ENCODE measurements around the gene C4A. TPM values are rescaled to one million over a fixed set of nuclear protein-coding genes. Genes with fewer than 3 reads are reported as not detected.

C4A gene
- total RNA-seq, 1 experiment from 2014 or later = 4.3 TPM

GRCh38 chr6:31967926-31968320, 13.9 kb upstream of the C4A start:
- Histone ChIP-seq H3K14ac (ENCODE audit: insufficient read depth, low read length) (no peak overlapping the region), H2BK15ac (ENCODE audit: low read depth, low read length) (no peak overlapping the region), H2AK5ac (ENCODE audit: insufficient read length, low read length) (no peak overlapping the region), H3K27ac (ENCODE audit: insufficient read length, low read depth, low read length) (no peak overlapping the region), H3K4me1 (ENCODE audit: insufficient read depth, low read length) (peaks cover 1% of the 10 kb centered on the region; the same call in 1 of the 2 replicates), H3K23me2 (ENCODE audit: insufficient read length, low read depth, low read length, poor library complexity, severe bottlenecking) (peaks cover 4% of the 10 kb centered on the region), H3T11ph (ENCODE audit: low read length) (no peak overlapping the region), H4K8ac (replicated peaks; ENCODE audit: insufficient read length, low read depth, low read length) (no peak overlapping the region), H3K56ac (ENCODE audit: insufficient read length, low read depth, low read length) (no peak overlapping the region), H4K20me1 (ENCODE audit: control insufficient read depth, insufficient read depth, insufficient read length) (no peaks in the 10 kb centered on the region), H3K23ac (ENCODE audit: insufficient read length, low read depth, low read length) (no peak overlapping the region), H3K9me3 (ENCODE audit: control insufficient read depth, low read depth, low read length) (no peaks in the 10 kb centered on the region), H2BK5ac (ENCODE audit: insufficient read length, low read length) (no peak overlapping the region), H4K91ac (ENCODE audit: insufficient read length, low read depth, low read length) (no peak overlapping the region), H3K4me2 (ENCODE audit: insufficient read depth, insufficient read length, low read length) (no peak overlapping the region), H3K9ac (ENCODE audit: extremely low read depth, insufficient read length, low read length) (no peak overlapping the region), H2BK12ac (ENCODE audit: insufficient read length, low read depth, low read length) (no peak overlapping the region), H3K79me1 (ENCODE audit: insufficient read depth, low read depth, low read length, poor library complexity, severe bottlenecking) (no peaks in the 10 kb centered on the region), H3K79me2 (ENCODE audit: insufficient read depth, low read length) (no peaks in the 10 kb centered on the region; the same call in 1 of the 2 replicates), H3K4ac (ENCODE audit: low read depth, low read length) (no peak overlapping the region), H3K27me3 (ENCODE audit: insufficient read depth, low read length) (no peaks in the 10 kb centered on the region), H2AFZ (ENCODE audit: low read length) (no peak overlapping the region), H3K18ac (ENCODE audit: insufficient read length, low read depth, low read length) (no peak overlapping the region), H2BK20ac (ENCODE audit: low read depth, low read length, poor library complexity, severe bottlenecking) (no peak overlapping the region), H2BK120ac (ENCODE audit: low read depth, low read length, poor library complexity, severe bottlenecking) (no peak overlapping the region), H4K5ac (ENCODE audit: insufficient read length, low read depth, low read length) (no peak overlapping the region)
- H3K36me3 Mint-ChIP-seq (ENCODE audit: insufficient read depth in 1 of 3, low read depth in 3 of 3) = peaks cover 34 to 76% (median 69%) of the 10 kb centered on the region in 3 experiments; a peak in 6 of 7 replicates
- TF ChIP-seq, protein P1, sequence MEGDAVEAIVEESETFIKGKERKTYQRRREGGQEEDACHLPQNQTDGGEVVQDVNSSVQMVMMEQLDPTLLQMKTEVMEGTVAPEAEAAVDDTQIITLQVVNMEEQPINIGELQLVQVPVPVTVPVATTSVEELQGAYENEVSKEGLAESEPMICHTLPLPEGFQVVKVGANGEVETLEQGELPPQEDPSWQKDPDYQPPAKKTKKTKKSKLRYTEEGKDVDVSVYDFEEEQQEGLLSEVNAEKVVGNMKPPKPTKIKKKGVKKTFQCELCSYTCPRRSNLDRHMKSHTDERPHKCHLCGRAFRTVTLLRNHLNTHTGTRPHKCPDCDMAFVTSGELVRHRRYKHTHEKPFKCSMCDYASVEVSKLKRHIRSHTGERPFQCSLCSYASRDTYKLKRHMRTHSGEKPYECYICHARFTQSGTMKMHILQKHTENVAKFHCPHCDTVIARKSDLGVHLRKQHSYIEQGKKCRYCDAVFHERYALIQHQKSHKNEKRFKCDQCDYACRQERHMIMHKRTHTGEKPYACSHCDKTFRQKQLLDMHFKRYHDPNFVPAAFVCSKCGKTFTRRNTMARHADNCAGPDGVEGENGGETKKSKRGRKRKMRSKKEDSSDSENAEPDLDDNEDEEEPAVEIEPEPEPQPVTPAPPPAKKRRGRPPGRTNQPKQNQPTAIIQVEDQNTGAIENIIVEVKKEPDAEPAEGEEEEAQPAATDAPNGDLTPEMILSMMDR (conservative IDR thresholded peaks at IDR 0.05) = no peak
- no peak overlapping the region for H3K4me3 Mint-ChIP-seq
- DNase-seq = no peak
- no peaks in the 10 kb centered on the region; the same call in 1 of the 2 replicates for H3K27me3 Mint-ChIP-seq (ENCODE audit: low read depth)
- no CpG with 5 or more reads among the region's 3 CpGs for WGBS (ENCODE audit: extremely low coverage, insufficient read length, low lambda C conversion rate)
- no peaks in the 10 kb centered on the region for H3K9me3 Mint-ChIP-seq
- H3K27ac Mint-ChIP-seq = no peak overlapping the region
- peaks cover 3 to 8% of the 10 kb centered on the region in 2 experiments for H3K4me1 Mint-ChIP-seq

Data from H9 (cell line).